IPS DF 6.9 (cell line): ENCODE measurements around the gene NPTX1.

ENCODE experiments used
- DNase-seq: peaks from one replicate; pipeline ENCODE4 v3.0.0-alpha.2; 2013; ENCODE audit warnings: low read depth, low spot score
- H3K27ac ChIP-seq: one replicate; pipeline ENCODE4 v1.5.1; 2013; ENCODE audit warnings: low read length, control low read depth
- H3K27me3 ChIP-seq: 2 replicates; pipeline ENCODE4 v1.6.1; 2013; ENCODE audit warnings: mild to moderate bottlenecking, low read length; ENCODE audit not compliant: control insufficient read depth, insufficient read depth
- H3K36me3 ChIP-seq: 2 replicates; pipeline ENCODE4 v1.6.1; 2013; ENCODE audit warnings: low read length; ENCODE audit not compliant: control insufficient read depth, insufficient read depth
- H3K4me1 ChIP-seq: 2 replicates; pipeline ENCODE4 v1.6.1; 2013; ENCODE audit warnings: low read length; ENCODE audit not compliant: control insufficient read depth, insufficient read depth
- H3K4me3 ChIP-seq: 2 replicates; pipeline ENCODE4 v1.5.1; 2013; ENCODE audit warnings: mild to moderate bottlenecking, low read length
- H3K9me3 ChIP-seq: 2 replicates; pipeline ENCODE4 v1.6.1; 2013; ENCODE audit warnings: low read length, inconsistent platforms; ENCODE audit not compliant: control insufficient read depth, insufficient read depth
- WGBS: extraction: QIAGEN DNeasy Blood & Tissue Kit; methylation state at CpG from one replicate; pipeline ENCODE4 v1.1.7; 2013; ENCODE audit warnings: mixed read lengths, missing lambda C conversion rate; ENCODE audit not compliant: insufficient read length, insufficient coverage; 5-methylcytosine and 5-hydroxymethylcytosine counted together

NPTX1 gene

DNA sequence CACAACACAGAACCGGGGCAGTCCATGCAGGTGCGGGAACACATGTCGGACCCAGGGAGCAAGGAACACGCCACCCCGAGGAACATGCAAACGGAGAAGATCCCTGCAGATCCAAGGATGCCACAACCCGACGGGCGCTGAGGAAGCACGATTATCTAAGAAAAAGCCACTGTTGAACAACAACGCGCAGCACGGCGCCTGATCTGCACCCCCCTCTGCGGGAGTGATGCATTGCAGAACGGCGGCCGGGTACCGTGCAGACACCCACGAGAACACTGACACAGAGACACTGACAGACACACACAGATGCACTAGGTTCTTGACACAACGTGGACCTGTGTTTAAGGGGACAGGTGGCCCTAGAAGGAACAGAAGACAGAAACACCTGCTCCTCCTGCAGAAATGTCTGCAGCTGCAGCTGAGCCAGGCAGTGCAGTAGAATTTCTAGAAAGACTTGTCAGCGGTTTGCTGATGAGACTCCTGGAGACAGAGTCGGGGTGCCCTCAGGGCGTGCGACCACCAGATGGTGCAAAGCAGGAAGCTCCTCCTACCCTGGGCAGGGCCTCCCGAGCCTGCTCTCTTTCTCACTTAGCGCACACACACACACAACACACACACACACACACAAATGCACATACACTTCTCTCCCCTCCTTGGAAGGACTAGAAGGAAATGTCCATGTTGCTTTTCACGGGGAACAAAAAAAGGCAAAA, 7.5 kb downstream of the NPTX1 start:
- H3K36me3 ChIP-seq, result 0 out of 2 replicates have a peak, but pooled peaks cover 3% of the 10 kb centered on the region
- H3K4me3 ChIP-seq, result no peak overlapping the region
- peaks cover 22% of the 10 kb centered on the region; the same call in 1 of the 2 replicates for H3K27me3 ChIP-seq
- no peaks in the 10 kb centered on the region for H3K4me1 ChIP-seq
- no peak for DNase-seq
- no CpG with 5 or more reads among the region's 28 CpGs for WGBS
- H3K27ac ChIP-seq, result no peak overlapping the region
- H3K9me3 ChIP-seq, result no peaks in the 10 kb centered on the region

GRCh38 chr17:80468242-80468641, 8.2 kb downstream of the NPTX1 start:
- peaks cover 15% of the 10 kb centered on the region; the same call in 1 of the 2 replicates for H3K27me3 ChIP-seq

DNA sequence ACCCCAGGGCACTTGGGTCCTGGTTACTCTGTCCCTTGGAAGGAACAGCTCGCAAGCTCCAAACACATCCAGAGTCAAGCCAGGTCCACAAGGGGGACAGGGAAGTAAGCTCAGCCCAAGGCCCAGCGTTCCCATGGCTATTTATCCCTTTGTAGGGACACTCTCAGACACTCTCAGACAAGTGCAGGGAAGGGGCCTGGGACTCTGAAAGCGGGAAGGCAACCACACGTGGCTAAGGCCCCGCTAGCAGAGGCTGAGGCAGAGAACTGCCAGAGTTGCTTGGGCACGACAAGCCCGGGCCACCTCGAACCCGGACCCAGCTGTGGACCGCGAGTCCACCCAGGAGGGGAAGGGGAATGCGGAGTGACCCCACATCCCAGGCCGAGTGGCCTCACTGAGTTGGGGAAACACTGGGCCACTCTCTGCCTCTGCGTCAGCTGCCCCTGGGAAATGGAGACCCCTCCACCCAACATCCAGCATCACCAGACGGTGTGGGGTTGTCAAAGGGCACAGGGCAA, 10.2 kb downstream of the NPTX1 start:
- H3K9me3 ChIP-seq, result no peaks in the 10 kb centered on the region
- WGBS, result no CpG with 5 or more reads among the region's 15 CpGs
- no peaks in the 10 kb centered on the region for H3K4me1 ChIP-seq
- H3K27me3 ChIP-seq, result no peaks in the 10 kb centered on the region; the same call in 1 of the 2 replicates
- no peak overlapping the region for H3K27ac ChIP-seq
- 0 out of 2 replicates have a peak, but pooled peaks cover 3% of the 10 kb centered on the region for H3K36me3 ChIP-seq
- DNase-seq, result no peak
- no peak overlapping the region for H3K4me3 ChIP-seq

More at GRCh38 chr17:80468242-80468641, 8.2 kb downstream of the NPTX1 start:
- DNase-seq, result no peak
- Histone ChIP-seq H3K27ac (no peak overlapping the region), H3K4me3 (no peak overlapping the region), H3K36me3 (0 out of 2 replicates have a peak, but pooled peaks cover 3% of the 10 kb centered on the region), H3K9me3 (no peaks in the 10 kb centered on the region), H3K4me1 (no peaks in the 10 kb centered on the region)
- WGBS, result no CpG with 5 or more reads among the region's 16 CpGs

GRCh38 chr17:80465327-80465974, 11.0 kb downstream of the NPTX1 start:
- Histone ChIP-seq H3K4me3 (no peak overlapping the region), H3K27me3 (no peaks in the 10 kb centered on the region; the same call in 1 of the 2 replicates), H3K4me1 (no peaks in the 10 kb centered on the region), H3K9me3 (no peaks in the 10 kb centered on the region), H3K36me3 (0 out of 2 replicates have a peak, but pooled peaks cover 2% of the 10 kb centered on the region), H3K27ac (no peak overlapping the region)
- DNase-seq, result no peak
- WGBS, result no CpG with 5 or more reads among the region's 20 CpGs

DNA sequence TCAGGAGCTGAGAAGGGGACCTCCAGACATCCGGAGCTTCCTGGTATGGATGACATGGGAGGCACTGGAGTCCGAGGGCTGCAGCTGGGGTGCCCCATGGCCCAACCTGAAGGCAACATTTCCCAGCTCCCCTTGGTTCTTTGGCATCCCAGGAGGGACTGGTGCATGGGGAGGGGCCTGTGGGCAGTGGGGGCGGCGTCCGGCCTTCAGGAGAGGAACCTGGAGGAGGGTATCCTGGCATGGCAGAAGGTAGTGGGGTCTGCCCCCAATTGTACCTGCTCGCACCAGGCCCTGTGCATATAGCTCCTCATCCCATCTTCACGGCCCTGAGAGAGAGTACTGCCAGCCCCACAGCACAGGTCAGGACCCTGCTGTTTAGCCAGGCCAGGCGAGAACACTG, 11.9 kb downstream of the NPTX1 start:
- H3K27me3 ChIP-seq, result no peaks in the 10 kb centered on the region
- WGBS, result no CpG with 5 or more reads among the region's 8 CpGs
- no peaks in the 10 kb centered on the region for H3K36me3 ChIP-seq

GRCh38 chr17:80463784-80464400, 12.5 kb downstream of the NPTX1 start:
- H3K4me3 ChIP-seq, result no peak overlapping the region
- H3K36me3 ChIP-seq, result no peaks in the 10 kb centered on the region
- H3K27ac ChIP-seq, result no peak overlapping the region
- H3K27me3 ChIP-seq, result no peaks in the 10 kb centered on the region
- no peak for DNase-seq
- WGBS, result no CpG with 5 or more reads among the region's 13 CpGs
- H3K4me1 ChIP-seq, result no peaks in the 10 kb centered on the region
- H3K9me3 ChIP-seq, result no peaks in the 10 kb centered on the region

More for the DNA sequence above, 11.9 kb downstream of the NPTX1 start:
- Histone ChIP-seq H3K9me3 (no peaks in the 10 kb centered on the region), H3K27ac (no peak overlapping the region), H3K4me3 (no peak overlapping the region), H3K4me1 (no peaks in the 10 kb centered on the region)
- DNase-seq, result no peak

- WGBS, result no CpG with 5 or more reads among the region's 20 CpGs
- H3K27ac ChIP-seq, result no peak overlapping the region
Measured at GRCh38 chr17:80461528-80462160, 14.8 kb downstream of the NPTX1 start.

DNA sequence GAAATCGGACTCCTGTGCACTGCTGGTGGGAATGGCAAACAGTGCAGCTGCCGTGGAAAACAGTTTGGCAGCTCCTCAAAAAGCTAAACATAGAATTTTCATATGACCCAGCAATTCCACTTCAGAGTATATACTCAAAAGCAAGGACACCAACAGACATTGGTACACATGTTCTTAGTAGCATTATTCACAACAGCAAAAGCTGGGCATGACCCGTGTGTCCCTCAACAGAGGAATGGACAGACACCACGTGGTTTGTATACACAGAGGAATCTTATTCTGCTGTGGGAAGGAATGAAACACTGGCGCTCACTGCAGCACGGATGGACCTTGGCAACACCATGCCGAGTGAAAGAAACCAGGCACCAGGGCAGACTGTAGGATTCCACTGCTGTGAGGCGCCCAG, 16.0 kb downstream of the NPTX1 start:
- WGBS, result no CpG with 5 or more reads among the region's 8 CpGs
- no peaks in the 10 kb centered on the region; the same call in 1 of the 2 replicates for H3K27me3 ChIP-seq
- no peaks in the 10 kb centered on the region for H3K9me3 ChIP-seq
- no peaks in the 10 kb centered on the region for H3K36me3 ChIP-seq
- H3K27ac ChIP-seq, result no peak overlapping the region
- no peak for DNase-seq
- H3K4me1 ChIP-seq, result 0 out of 2 replicates have a peak, but pooled peaks cover 2% of the 10 kb centered on the region
- H3K4me3 ChIP-seq, result no peak overlapping the region

More at GRCh38 chr17:80461528-80462160, 14.8 kb downstream of the NPTX1 start:
- Histone ChIP-seq H3K27me3 (no peaks in the 10 kb centered on the region; the same call in 1 of the 2 replicates), H3K36me3 (no peaks in the 10 kb centered on the region), H3K4me1 (no peaks in the 10 kb centered on the region), H3K4me3 (no peak overlapping the region), H3K9me3 (no peaks in the 10 kb centered on the region)
- DNase-seq, result no peak

- Histone ChIP-seq H3K4me1 (0 out of 2 replicates have a peak, but pooled peaks cover 2% of the 10 kb centered on the region), H3K27me3 (no peaks in the 10 kb centered on the region; the same call in 1 of the 2 replicates), H3K36me3 (no peaks in the 10 kb centered on the region), H3K9me3 (no peaks in the 10 kb centered on the region), H3K4me3 (no peak overlapping the region), H3K27ac (no peak overlapping the region)
- no CpG with 5 or more reads among the region's 11 CpGs for WGBS
- DNase-seq, result no peak
Measured at GRCh38 chr17:80459234-80459633, 17.2 kb downstream of the NPTX1 start.

DNA sequence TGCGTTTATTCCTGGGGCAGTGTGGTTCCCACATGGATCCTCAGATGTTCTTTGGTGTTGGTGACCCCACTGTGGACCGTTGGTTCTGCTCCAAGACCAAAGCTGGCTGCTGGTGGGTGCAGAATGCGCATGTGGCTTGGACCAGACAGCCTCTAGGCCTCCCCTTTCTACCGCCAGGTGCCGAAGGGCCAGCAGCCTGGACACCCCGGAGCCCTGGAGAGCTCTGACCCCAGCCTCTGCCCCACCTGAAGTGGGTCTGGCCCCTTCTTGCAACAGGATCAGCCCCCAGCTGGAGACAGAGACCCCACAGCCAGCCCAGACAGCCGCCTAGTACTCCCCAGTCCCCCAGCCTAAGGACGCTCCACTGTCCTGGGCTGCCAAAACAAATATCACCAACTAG, 18.4 kb downstream of the NPTX1 start:
- no peak overlapping the region for H3K27ac ChIP-seq
- no peak overlapping the region for H3K4me3 ChIP-seq
- WGBS, result no CpG with 5 or more reads among the region's 8 CpGs
- no peak for DNase-seq
- H3K36me3 ChIP-seq, result no peaks in the 10 kb centered on the region
- H3K27me3 ChIP-seq, result no peaks in the 10 kb centered on the region; the same call in 1 of the 2 replicates
- H3K4me1 ChIP-seq, result 0 out of 2 replicates have a peak, but pooled peaks cover 2% of the 10 kb centered on the region
- H3K9me3 ChIP-seq, result no peaks in the 10 kb centered on the region
